NT2/D1 (cell line): ENCODE data around the gene SGF29.

Experiments used
- DNase-seq: peaks from one replicate; pipeline ENCODE4 v3.0.0-alpha.2; 2011; ENCODE audit warnings: low read depth, low spot score
- H3K27me3 ChIP-seq: 2 replicates; pipeline ENCODE4 v1.6.0; 2011; ENCODE audit warnings: mild to moderate bottlenecking; ENCODE audit not compliant: insufficient read length, insufficient read depth
- H3K36me3 ChIP-seq: 2 replicates; pipeline ENCODE4 v1.6.1; 2011; ENCODE audit warnings: mild to moderate bottlenecking, low read length, mixed read lengths; ENCODE audit not compliant: insufficient read depth, insufficient read length
- H3K4me1 ChIP-seq: 2 replicates; pipeline ENCODE4 v1.5.1; 2011; ENCODE audit not compliant: insufficient read depth, insufficient read length
- H3K4me3 ChIP-seq: 2 replicates; pipeline ENCODE4 v1.5.1; 2011; ENCODE audit warnings: low read depth; ENCODE audit not compliant: insufficient read length
- H3K9ac ChIP-seq: 2 replicates; pipeline ENCODE4 v1.6.0; 2011; ENCODE audit warnings: low read depth; ENCODE audit not compliant: insufficient read length
- H3K9me3 ChIP-seq: 2 replicates; pipeline ENCODE4 v1.5.1; 2011; ENCODE audit warnings: mild to moderate bottlenecking, low read length; ENCODE audit not compliant: insufficient read depth
- SUZ12 ChIP-seq: IDR thresholded peaks from 2 replicates; pipeline ENCODE4 v1.6.1; 2011; ENCODE audit not compliant: insufficient read length, insufficient read depth; ENCODE audit errors: extremely low read depth
- YY1 ChIP-seq: IDR thresholded peaks from 2 replicates; pipeline ENCODE4 v1.6.1; 2011; ENCODE audit not compliant: insufficient read length, insufficient read depth
- ZNF274 ChIP-seq: IDR thresholded peaks from 2 replicates; pipeline ENCODE4 v1.6.1; 2011; ENCODE audit warnings: mild to moderate bottlenecking, low read depth, low read length

Gene SGF29

GRCh38 chr16:28527985-28528384 lies 25.7 kb upstream of the SGF29 start:
- no peaks in the 10 kb centered on the region for H3K36me3 ChIP-seq
- H3K4me1 ChIP-seq = no peaks in the 10 kb centered on the region
- no peaks in the 10 kb centered on the region for H3K9me3 ChIP-seq
- no peaks in the 10 kb centered on the region for H3K27me3 ChIP-seq
- no peak overlapping the region for H3K9ac ChIP-seq
- no peak overlapping the region for H3K4me3 ChIP-seq
- TF ChIP-seq SUZ12 (no peak), ZNF274 (no peak), YY1 (no peak)
- no peak for DNase-seq

DNA sequence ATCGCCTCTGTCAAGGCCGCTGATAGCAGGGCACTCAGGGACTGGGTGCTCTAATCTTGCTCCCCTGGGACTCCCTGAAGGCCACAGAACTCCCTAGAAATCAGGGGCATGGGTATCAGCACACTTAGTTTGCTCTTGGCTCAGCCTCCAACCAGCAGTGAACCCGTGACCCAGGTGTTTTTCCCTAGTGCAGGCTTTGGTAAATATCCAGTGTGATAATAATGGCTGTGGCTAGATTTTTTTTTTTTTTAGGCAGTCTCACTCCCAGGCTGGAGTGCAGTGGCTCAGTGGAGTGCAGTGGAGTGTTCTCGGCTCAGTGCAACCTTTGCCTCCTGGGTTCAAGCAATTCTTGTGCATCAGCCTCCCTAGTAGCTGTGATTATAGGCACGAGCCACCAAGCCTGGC lies 25.3 kb upstream of the SGF29 start:
- DNase-seq = no peak

DNA sequence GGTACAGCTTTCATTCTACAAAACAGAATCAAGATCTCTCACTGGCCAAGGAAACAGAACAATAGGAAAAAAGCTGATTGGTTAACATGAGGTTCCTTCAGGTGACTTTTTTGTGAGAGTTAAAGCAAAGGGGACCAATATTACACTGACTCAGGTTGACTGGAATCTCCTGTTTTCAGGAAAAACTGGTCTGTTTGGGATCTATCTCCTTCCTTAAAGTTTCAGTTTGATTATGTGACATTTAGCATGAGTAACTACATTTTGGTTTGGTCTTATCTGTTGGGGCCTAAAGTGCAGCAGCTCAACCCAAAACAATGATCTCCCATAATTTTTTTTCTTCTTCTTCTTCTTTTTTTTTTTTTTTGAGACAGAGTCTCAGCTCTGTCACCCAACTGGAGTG lies 24.6 kb upstream of the SGF29 start:
- no peak overlapping the region for H3K4me3 ChIP-seq
- DNase-seq = no peak
- H3K9ac ChIP-seq = no peak overlapping the region
- no peak for TF ChIP-seq SUZ12
- TF ChIP-seq YY1 = no peak
- no peak for TF ChIP-seq ZNF274
- H3K36me3 ChIP-seq = no peaks in the 10 kb centered on the region
- no peaks in the 10 kb centered on the region for H3K9me3 ChIP-seq
- no peaks in the 10 kb centered on the region for H3K4me1 ChIP-seq
- H3K27me3 ChIP-seq = no peaks in the 10 kb centered on the region

More for the DNA sequence above, 25.3 kb upstream of the SGF29 start:
- TF ChIP-seq YY1 = no peak
- TF ChIP-seq SUZ12 = no peak
- H3K9me3 ChIP-seq = no peaks in the 10 kb centered on the region
- H3K27me3 ChIP-seq = no peaks in the 10 kb centered on the region
- H3K9ac ChIP-seq = no peak overlapping the region
- H3K36me3 ChIP-seq = no peaks in the 10 kb centered on the region
- no peaks in the 10 kb centered on the region for H3K4me1 ChIP-seq
- no peak overlapping the region for H3K4me3 ChIP-seq

DNA sequence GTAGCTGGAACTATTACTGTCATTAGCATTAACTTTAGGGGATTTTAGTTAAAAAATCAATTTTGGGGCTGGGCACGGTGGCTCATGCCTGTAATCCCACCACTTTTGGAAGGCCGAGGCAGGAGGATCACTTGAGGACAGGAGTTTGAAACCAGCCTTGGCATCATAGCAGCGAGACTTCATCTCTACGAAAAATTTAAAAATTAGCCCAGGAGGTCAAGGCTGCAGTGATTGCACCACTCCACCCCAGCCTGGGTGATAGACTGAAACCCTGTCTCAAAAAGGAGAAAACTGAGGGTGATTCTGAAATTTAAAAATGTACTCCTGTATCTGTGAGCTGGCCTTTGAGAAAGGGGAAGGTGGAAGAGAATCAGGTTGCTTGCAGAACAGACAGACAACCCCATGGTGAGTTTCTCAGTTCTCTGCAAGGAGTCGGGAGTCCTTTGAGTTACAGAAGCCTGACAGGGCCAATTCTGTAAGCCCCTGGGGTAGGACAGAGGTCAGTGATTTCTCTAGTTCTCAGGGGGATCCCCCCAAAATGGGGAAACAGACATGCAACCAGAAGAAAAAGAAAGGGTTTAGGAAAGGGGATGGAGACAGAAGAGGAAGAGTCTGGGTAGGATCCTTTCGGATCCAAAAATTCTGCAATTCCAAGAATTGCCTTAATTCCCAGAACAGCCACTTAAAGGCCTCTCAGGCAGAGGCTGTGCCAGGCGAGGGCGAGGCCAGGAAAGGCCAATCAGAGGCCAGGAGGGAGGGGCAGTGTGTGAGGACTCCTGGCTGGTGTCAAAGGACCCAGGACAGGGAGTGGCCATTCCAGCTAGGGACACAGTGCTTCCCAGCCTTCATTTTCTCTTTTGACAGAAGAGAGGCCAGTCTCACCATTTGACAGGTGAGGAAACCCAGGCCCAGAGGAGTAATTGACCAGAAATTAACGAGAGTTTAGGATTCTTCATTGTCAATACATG lies 21.7 kb upstream of the SGF29 start:
- Histone ChIP-seq H3K36me3 (no peaks in the 10 kb centered on the region), H3K4me1 (no peaks in the 10 kb centered on the region), H3K9me3 (no peaks in the 10 kb centered on the region), H3K27me3 (no peaks in the 10 kb centered on the region), H3K9ac (no peak overlapping the region), H3K4me3 (no peak overlapping the region)
- DNase-seq = no peak
- no peak for TF ChIP-seq YY1
- TF ChIP-seq ZNF274 = no peak
- no peak for TF ChIP-seq SUZ12

DNA sequence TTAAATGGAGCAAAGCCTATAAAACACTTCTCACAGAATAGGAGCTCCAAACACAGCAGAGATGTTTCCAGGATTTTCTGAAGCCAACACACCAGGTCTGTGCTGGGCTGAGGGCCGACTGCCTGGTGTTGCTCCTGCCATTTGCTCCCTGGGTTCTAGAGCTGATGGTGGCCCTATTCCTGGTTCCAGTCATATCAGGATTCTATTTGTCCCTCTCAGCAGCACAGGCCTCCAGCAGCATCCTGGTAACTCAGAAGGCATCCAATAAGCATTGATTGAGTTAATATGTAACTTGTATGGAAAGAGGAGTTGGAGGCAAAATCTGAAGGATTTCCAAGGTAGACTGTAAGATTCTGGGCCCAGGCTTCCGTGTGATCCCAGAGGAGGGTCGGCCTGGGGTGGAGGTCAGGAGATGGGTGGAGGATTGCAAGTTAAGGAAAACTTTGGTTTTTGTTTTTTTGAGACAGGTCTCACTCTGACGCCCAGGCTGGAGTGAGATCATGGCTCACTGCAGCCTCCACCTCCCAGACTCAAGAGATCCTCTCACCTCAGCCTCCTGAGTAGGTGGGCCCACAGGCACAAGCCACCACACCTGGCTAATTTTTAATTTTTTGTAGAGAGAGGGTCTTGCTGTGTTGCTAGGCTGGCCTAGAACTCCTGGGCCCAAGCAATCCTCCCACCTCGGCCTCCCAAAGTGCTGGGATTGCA lies 20.6 kb upstream of the SGF29 start:
- TF ChIP-seq YY1 = no peak
- no peak for TF ChIP-seq SUZ12
- TF ChIP-seq ZNF274 = no peak
- Histone ChIP-seq H3K27me3 (no peaks in the 10 kb centered on the region), H3K9ac (no peak overlapping the region), H3K9me3 (no peaks in the 10 kb centered on the region), H3K36me3 (no peaks in the 10 kb centered on the region), H3K4me1 (no peaks in the 10 kb centered on the region), H3K4me3 (no peak overlapping the region)
- no peak for DNase-seq

DNA sequence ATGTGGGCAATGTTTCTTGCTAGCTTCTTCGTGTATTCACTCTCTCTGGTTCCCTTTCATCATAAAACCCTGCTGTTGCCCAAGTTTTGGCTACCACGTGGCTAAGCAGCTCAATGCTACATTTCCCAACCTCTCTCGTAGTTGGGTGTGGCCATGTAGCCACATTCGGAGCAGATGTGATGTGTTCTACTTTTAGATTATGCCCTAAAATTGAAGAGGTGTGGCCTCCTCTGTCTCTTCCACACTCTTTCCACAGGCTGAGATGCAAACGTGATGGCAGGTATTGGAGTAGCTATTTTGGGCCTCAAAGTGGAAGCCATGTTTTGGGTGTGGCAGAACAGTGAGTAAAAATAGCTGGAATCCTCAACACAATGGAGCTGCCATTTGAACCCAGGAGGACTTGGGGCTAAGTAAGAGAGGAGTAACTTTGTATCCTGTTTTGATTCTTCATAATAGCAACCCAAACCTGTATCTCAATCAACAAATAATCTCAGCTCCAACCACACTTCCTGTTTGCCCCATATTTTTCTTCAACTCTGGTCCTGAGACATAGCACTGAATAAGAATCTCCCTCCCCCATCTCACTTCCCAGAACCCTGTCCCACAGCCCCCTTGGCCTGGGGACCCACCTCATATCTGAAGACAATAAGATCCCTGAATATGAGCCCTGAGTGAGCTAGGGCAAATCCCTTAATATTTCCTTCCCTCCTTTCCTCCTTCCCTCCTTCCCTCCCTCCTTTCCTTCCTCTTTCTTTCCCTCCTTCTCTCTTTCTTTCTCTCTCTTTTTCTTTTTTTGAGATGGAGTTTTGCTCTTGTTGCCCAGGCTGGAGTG lies 19.0 kb upstream of the SGF29 start:
- no peaks in the 10 kb centered on the region for H3K27me3 ChIP-seq
- no peaks in the 10 kb centered on the region for H3K36me3 ChIP-seq
- no peak for DNase-seq
- no peaks in the 10 kb centered on the region for H3K9me3 ChIP-seq
- no peak overlapping the region for H3K9ac ChIP-seq
- no peaks in the 10 kb centered on the region for H3K4me1 ChIP-seq
- H3K4me3 ChIP-seq = no peak overlapping the region
- no peak for TF ChIP-seq SUZ12
- no peak for TF ChIP-seq ZNF274
- no peak for TF ChIP-seq YY1

DNA sequence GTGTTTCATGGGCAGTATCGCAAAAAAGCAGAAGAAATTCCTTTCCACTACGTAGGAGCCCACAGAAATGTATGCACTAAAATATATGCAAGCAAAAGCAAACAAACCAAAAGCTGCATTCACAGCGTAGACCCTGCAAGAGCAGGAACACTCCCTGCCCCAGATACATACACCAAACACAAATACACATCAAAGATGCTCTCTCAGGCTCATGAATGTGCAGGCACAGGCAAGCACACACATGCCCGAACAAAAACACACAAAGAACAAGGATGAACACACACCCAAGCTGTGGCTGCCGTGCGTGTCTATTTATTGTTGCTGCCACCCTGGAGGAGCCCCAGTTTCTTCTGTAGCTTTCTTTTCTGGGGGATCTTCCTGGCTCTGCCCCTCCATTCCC lies 16.6 kb upstream of the SGF29 start:
- no peaks in the 10 kb centered on the region for H3K4me1 ChIP-seq
- H3K4me3 ChIP-seq = no peak overlapping the region
- no peak for DNase-seq
- no peaks in the 10 kb centered on the region for H3K36me3 ChIP-seq
- H3K9ac ChIP-seq = no peak overlapping the region
- no peaks in the 10 kb centered on the region for H3K27me3 ChIP-seq
- TF ChIP-seq SUZ12 (no peak), YY1 (no peak), ZNF274 (no peak)
- no peaks in the 10 kb centered on the region for H3K9me3 ChIP-seq
